ENCODE data around the gene OR4M2.
"Not testable (repeated sequence)": the region's sequence is repeated elsewhere in the genome, so short reads cannot be mapped to it uniquely, and the experiment has no call there.

Gene OR4M2
- total RNA-seq, result 0 reads per million in 2 donors

- DNase-seq, result not testable (repeated sequence)
These were observed at the start of gene OR4M2 for GRCh38 chr15:22080227-22080626. OR4M2 (plus strand) TSS chr15:22080527; CDS start chr15:22080625, 98 bp downstream.

- not testable (repeated sequence) for DNase-seq
These were observed 11.1 kb upstream of the OR4M2 start for GRCh38 chr15:22069267-22069666.

GRCh38 chr15:22081386-22081785 is 1.1 kb downstream of the OR4M2 start:
- not testable (repeated sequence) for DNase-seq

GRCh38 chr15:22098616-22099253 is 18.4 kb downstream of the OR4M2 start:
- not testable (repeated sequence) for DNase-seq

GRCh38 chr15:22099289-22099891 is 19.1 kb downstream of the OR4M2 start:
- DNase-seq, result not testable (repeated sequence)

- DNase-seq, result not testable (repeated sequence)
These were observed 41.7 kb downstream of the OR4M2 start for GRCh38 chr15:22122033-22122432.
